Activated gamma-delta T cell treated with Interleukin-2 at 50 U/mL for 16 hours (primary cell): ENCODE results near the gene PTPRN2.

Experiments used
- DNase-seq: peaks from one replicate; pipeline ENCODE4 v3.0.0-alpha.2; 2020

Gene PTPRN2

DNA sequence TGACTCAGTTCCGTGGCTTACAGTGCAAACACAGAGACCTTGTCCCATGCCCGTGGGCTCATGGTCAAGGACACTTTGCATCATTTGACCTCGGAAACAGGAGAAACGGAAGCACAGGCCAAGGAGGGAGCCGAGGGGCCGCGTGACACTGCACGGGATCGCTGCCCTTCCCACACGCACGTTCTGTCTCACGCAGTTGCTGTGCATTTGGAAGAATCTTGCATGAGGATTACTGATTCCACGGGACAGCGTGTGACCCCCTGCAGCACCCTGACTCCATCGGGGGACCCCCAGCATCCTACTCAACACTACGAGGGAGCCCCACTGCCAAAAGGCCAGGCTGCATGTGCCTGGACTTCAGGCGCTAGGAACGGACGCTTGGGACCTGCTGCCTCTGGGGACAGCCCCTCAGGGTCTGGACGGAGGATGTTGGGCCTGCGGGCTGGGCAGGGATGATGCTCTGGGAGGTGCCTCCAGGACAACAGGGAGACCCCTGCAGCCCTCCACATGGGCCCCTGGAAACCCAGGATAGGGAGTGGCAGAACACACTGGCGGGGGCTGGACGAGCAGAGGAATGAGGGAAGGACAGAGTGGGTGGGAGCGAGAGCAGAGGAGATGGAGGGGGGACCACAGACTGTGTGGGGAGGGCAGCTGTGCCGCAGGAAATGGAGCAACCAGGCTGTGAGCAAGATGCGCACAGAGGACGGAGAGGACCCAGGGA, 1028.6 kb downstream of the PTPRN2 start:
- DNase-seq: peak; percentile 2

DNA sequence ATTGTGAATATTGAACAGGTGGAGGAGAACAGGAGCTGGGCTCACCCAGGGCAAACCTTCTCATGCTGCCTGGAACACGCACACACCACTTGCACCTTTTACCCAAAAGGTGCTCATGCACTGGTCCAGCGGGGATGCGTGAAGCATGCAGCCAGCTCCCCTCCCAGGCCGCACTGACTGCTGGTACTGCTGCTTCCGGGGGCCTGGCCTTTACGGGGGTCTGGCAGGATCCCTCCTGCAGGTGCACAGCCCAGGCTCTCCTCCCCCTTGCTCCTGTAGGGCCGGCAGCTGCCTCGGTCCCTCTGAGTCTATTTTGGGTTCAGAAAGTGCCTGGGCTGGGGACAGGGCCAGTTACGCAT, 1029.1 kb downstream of the PTPRN2 start:
- peak; percentile 2 for DNase-seq

DNA sequence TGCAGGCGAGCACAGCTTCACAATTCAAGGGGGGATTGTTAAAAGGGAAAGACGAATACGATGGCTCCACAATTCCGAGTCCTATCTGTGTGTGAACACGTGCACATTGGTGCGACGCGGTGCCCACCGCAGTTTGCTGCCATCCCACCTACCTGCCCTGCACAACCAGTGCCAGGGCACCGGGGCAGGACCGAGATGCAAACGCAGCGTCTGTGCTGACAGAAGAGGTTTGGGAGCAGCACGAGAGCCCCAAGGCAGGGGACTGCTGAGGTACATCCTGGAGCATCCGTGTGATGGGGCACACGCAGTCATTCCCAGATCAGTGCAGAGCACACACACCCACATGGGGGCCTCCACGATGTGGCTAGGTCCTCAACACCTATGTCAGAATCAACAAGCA, 1029.6 kb downstream of the PTPRN2 start:
- peak; percentile 1 for DNase-seq

DNA sequence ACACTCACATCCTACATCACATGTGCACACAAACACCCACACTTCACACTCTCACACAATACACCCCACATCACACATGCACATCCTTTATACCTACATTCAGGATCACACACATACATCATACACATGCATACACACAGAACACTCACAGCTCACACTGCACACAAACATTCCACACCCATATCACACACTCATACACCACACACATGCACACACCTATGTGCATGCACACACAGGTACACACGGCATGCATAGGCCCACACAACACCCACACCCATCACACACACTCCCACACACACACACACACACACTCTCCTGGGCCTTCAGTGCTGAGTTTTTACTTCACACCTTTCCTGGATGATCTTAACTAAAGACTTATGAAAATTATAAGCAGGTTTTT, 1030.4 kb downstream of the PTPRN2 start:
- DNase-seq: peak; percentile 0

DNA sequence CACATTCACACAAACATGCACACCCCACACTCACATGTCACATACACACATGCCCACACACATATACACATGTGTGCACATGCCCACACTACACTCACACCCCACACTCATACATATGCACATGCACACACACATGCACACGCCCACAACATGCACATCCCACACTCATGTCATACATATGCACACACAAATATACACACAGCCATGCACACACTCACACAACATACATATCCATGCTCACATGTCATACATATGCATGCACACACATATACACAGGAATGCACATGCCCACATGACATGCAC, 1031.0 kb downstream of the PTPRN2 start:
- no peak for DNase-seq

DNA sequence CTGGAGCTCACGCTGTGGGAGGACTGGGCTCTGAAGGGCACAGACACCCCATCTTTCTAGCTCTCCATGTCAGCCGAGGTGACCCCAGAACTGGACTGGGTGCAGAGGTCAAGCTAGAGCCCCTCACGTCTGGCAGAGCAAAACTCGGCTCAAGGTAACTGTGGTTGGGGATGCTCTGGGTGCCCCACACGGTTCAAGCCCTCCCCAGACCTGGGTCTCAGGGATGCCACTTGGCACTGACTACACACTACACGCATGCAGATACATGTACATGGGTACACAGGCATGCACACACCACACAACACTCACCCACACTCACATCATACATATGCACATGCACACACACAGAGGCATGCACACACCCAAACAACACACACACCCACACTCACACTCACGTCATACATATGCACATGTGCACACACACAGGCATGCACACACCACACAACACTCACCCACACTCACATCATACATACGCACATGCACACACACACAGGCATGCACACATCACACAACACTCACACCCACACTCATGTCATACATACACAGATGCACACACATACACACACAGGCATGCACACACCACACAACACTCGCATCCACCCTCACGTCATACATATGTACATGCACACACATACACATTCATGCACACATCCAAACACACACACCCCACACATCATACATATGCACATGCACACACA, 1031.5 kb downstream of the PTPRN2 start:
- no peak for DNase-seq

DNA sequence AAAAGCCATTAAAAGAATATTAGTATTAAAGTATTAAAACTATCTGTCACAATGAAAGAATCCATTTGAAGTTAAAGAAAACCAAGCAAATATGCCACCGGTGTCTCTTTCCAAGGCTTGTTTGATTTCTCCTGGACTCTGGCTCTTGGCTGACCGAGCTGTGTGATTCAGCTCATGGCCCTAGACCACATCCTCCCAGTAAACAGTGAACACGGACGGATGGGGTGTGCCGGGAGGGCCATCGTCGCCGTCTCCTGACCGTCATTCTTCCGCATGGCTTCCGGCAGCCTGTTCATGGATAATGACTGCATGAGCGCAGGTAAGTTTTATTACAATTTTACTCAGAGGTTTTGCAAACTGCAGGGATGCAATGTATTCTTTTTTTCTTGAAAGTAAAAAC, 1032.3 kb downstream of the PTPRN2 start:
- no peak for DNase-seq

DNA sequence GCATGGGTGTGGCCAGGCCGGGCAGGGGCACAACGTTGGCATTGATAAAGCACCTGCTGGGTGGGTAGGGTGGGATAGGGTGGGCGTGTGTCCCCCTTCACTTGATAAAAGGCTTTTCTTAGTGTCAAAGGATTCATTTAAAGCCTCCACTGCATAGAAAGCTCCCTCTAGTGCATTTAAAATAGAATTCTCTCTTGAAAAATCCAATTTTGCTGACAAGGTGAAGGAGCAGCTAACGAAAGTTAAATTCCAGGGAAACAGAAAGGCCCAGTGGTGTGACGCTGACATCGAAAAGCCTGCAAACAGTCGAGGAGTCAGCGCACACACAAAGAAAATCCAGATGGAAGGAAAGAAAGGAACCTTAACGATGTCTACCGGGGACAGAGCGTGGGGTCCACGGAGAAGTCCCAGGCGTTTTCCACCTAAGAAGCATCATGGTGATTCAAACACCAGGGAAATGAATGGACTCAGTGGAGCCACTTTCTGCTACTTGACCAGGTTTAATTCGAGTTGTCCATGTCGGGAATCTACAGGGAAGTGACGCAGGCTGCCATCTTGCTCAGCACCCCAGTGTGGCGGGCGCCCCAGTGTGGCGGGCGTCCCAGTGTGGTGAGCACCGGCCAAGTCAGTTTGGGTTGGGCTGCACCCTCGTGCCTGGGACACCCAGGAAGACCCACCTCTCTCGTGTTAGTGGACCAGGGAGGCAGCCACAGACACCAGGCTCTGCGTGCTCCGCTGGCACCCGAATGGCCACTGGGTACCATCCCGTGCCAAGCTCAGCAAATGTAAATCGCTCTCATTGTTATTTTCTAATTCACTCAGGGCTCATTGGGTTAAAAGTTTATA, 1033.0 kb downstream of the PTPRN2 start:
- no peak for DNase-seq

DNA sequence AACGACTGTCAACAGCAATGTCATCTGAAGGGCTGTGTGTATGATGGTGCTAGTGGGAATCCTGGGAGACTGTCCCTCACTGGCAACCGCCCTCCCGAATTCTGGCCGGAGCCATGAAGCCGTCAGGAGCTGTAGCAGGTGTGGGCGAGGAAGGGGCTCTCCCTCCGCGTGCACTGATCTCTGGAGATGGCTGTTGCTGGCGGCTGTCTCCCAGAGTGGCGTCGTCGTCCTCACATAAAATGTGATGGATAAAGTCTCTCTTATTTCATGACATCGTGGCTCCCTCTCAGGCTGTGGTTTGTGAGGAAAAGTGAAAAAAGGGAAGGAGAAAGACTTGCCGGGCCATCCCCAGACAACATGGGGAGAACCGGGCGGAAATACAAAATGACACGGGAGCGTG, 1034.4 kb downstream of the PTPRN2 start:
- DNase-seq: no peak

DNA sequence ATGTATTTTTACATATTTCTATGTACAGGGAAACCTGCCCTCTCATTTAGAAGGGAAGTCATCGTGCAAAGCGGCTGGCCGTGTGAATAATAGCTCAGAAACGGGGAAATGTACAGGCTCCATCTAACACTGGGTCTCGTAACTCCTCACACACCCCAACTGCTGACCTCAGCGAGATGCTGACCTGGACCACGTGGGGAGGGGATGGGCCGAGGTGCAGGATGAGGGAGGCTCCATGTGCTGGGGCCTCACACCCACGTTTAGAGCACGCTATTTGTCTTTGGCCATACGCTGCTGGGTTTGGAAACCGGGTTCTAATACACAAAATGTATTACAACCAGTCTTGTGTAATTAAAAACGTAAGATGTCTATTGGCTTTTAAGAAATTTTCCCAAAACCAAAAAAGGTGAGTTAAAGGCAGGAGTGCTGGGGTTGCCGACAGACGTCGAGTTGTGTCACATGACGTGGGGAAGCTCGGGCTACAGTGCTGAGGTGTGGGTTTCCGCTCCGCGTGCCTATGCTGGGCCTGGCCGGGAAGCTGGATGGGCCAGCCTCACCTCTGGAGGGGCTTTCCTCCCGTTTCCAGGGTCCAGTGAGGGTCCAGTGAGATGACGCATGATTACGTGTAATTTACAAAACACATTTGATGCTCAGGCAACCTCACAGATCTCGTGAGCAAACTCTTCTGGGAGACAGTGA, 1035.2 kb downstream of the PTPRN2 start:
- DNase-seq: no peak

DNA sequence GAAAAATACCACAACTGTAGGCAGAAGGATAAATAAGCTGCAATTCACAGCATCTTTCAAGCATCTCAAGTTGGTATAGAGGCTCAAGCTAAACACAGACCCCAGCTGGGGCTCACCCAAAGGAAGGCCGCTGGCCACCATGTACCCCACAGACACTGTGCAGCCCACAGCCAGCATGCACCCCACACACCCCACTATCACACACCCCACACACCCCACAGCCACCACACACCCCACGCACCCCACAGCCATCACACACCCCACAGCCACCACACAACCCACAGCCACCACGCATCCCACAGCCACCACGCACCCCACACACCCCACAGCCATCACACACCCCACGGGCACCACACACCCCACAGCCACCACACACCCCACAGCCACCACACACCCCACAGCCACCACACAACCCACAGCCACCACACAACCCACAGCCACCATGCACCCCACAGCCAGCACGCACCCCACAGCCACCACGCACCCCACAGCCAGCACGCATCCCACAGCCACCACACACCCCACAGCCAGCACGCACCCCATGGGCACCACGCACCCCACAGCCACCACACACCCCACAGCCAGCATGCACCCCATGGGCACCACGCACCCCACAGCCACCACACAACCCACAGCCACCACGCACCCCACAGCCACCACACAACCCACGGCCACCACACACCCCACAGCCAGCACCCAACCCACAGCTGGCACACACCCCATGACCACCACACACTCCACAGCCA, 1036.1 kb downstream of the PTPRN2 start:
- no peak for DNase-seq

DNA sequence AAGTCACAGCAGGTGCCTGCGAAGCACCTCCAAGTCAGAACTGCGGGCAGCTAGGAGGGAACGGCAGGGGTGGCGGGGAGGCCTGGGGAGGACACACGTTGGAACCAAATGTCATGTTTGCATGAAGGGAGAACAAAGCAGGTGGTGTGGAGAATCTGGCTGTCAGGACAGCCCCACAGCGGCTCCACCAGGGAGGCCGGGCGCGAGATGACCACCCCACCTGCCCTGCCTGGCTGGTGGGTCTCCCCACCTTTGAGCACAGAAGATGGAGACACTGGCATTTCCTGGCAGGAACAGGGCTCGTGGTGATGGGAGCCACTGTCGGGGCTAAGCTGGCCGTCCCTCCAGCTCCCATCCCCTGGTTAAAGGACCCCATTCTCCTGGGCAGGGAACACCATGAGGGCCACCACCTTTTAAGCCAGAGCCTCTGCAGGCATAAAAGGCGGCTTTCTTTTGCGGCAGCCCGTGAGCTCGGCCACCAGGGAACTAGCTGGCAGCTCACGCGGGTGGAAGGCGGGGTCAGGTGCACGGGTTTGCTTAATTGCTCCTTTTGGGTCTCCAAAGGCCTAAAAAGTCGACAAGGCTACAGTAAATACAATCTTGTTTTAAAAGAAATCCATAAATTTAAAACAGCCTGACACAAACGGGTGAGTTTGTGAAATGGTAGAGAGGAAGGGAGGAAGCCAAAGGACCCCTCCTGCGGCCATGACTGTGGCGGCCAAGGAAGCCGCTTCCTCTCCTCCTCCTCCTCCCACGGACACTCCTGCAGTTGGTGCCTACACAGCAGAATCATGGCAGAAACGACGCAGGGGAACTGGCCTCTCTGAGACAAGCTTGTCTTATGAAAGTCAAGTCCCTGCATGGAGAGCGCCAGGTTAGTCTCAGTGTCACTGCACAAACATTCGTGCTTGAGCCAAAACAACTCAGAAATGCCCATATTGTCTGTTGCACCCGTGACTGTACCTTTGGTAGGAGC, 1037.0 kb downstream of the PTPRN2 start:
- no peak for DNase-seq

DNA sequence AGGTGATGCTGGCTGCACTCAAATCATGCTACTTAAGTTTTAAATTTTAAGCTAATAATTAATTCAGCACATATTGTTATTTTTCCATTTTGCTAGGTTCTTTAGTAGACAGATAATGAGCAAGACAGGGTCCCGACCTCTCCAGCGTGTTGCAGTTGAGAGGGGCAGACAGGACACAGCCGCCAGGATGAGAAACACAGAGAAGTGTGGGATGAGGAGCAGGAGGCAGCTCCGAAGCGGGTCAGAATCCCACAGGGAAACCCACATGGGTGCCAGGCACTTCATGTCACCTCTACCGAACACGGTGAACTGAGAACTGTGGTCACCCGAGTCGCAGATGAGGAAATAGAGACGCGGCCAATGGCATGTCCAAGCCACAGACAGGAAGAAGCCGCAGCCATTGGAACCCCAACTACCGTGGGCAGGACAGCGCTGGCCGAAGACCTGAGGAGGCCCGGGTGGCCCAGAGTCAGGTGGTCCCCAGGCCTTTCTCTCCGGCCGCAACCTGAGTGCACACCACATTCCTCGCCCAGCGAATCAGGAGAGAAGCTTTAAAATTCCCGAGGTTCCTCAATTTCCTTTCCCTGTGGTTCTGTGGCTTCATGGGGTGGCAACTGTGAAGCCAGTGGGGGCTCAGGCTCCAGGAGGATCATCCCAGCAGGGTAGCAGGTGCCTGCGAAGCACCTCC, 1037.9 kb downstream of the PTPRN2 start:
- DNase-seq: no peak

DNA sequence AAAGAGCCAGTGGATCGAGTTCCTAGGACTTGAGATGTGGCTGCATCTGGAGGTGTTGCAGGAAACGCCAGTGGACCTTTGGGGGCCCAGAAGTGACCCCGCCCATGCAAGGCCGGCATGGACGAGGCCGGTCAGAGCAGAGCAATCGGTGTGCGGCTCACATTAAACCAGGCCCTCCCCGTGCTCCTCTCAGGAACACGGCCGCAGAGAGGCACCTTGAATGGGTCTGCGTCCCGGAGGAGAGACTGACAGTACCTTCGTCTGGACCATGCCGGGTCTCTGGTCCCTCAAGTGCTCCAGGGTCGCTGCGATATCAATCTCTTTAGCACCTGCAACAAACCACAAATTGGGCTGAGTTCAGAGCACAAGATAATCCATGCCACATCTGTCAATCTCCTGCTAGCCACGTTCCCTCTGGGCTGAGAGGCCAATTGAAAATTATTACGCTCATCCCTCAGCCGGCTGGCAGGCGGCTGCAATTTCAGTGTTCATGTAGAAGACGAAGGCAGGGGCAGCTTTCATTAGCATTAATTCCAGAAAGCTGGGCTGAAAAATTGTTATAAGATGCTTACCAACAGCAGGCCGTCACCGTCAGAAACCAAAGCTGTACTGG, 1038.8 kb downstream of the PTPRN2 start:
- DNase-seq: no peak

DNA sequence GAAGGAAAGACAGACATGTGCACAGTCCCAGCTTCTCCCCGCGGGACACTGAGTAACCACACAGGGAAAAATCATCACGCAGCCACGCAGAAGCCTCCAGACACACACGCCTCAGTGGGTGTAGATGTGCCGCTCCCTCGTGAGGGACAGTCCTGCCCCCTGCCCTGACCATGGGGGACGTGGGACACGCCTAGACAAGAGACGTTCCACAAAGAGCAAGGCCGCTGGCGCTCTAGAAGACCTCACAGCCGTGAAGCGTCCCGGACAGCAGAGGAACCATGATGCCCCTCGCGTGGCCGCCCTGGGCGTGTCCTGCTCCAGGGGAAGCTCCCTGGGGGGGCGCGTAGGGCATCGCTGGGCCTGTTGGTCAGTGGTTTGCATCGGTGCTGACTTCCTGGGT, 1040.0 kb downstream of the PTPRN2 start:
- peak; percentile 1 for DNase-seq

DNA sequence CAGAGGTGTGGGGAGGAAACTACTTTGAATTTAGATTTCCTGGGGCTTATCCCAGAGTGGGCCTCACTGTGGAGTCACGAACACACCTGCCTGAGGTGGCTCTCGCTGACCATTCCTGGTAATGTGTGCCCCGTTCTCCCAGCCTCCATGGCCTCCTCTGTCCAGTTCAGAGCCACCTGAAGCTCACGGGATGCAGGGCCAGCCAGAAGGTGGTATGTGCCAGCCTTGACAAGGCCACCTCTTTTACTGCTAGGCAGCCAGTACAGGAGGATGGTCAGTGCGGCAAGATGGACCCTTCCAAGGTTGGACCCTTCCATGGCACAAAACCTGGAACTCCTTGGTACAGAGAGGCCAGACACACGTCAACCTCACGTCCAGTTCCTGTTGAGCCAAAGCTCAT, 1040.5 kb downstream of the PTPRN2 start:
- peak; percentile 0 for DNase-seq

DNA sequence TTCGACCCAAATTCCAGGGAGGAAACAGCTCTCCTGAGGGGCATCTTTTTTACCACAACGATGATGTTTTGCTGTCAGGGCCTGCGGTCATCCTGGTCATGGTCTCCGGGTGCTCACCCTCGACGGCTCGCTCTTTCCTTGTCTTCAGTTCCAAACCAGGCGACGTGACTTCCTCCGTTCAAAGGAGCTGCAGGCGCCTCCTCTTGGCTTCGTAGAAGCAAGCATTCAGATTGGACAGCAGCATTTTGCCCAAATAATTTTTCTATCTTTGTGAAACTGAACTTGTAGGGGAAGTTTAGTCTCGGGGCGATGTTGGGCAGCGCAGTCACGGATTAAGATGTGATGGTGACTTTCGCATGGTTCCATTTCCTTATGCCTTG, 1042.0 kb downstream of the PTPRN2 start:
- DNase-seq: no peak

DNA sequence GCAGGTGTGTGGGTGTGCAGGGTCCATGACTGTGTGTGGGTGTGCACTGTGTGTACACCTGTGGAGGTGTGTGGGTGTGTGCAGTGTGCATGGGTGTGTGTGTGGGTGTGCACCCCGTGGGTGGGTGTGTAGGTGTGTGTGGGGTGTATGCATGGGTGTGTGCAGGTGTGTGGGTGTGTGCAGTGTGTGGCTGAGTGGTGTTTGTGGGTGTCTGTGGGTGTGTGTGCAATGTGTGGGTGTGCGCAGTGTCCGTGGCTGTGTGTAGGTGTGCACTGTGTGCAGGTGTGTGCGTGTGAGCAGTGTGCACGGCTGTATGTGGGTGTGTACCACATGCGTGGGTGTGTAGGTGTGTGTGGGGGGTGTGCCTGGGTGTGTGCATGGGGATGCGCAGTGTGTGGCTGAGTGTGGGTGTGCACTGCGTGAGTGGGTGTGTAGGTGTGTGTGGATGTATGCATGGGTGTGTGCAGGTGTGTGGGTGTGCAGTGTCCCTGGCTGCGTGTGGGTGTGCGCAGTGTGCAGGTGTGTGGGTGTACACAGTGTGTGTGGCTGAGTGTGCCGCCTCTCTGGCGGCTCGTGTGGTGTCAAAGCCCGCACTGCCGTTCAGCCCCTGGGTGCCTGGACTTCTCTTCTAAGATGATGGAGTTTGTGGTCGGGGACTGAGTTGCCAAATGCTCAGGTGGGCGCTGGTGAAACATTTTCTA, 1042.5 kb downstream of the PTPRN2 start:
- no peak for DNase-seq

DNA sequence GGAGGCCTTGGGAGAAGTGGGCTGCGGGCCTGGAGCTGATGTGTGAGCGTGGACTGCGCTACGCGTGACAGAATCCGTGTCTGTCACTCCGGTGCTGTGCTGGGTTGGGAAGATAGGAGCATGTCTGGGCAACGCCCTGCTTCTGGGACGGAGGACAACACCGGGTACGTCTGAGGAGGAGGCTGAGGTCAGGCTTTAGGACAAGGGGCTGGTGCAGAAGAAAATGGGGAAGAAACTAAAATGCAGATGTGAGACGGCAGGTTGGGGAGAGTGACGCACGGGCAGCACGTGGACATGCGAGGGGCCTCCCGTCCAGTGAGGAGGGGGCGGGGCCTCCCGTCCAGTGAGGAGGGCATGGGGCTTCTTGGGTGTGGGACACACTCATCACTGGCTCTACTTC, 1043.4 kb downstream of the PTPRN2 start:
- no peak for DNase-seq

DNA sequence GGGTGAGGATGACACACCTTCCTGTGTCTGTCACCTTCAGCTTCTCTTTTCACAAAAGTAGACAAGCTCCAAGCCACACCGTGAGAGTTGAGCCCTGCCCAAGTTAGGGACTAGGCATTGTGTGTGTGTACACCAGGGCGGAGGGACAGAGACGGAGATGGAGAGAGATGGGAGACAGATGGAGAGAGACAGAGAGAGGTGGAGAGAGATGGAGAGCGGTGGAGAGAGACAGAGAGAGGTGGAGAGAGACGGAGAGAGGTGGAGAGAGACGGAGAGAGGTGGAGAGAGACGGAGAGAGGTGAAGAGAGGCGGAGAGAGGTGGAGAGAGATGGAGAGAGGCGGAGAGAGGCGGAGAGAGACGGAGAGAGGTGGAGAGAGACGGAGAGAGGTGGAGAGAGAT, 1043.8 kb downstream of the PTPRN2 start:
- DNase-seq: no peak
